Activated effector memory CD4-positive, alpha-beta T cell treated with anti-CD3 and anti-CD28 coated beads, Interleukin-2, amount 50 U/mL, for 16 hours (primary cell): ENCODE results near the gene MYO9B.

Experiments
- DNase-seq: peaks from one replicate; pipeline ENCODE4 v3.0.0-alpha.2; 2020

The MYO9B gene

DNA sequence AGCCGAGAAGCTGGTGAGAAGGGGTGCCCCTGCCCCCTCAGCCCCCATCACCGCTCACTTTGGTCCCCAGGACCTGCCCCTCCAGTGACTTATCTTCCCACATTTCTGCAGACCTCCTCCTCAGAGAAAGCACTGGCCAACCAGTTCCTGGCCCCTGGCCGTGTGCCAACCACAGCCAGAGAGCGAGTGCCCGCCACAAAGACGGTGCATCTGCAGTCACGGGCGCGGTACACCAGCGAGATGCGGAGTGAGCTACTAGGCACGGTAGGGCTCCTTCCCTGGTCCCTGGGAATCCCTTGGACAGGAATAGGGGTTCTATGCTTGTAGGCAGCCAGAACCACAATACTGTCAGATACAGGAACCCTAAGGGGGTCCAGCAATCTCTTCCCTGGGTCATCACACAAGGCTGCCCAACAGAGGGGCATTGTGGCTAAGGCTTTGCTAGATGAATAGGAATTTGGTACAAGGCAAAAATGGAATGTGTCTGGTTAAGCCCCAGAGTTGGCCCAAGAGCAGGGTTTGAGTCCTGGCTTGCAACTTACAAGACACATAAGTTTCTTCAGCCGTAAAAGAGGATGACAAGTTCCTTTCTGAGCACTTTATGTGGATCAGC is 140.6 kb downstream of the MYO9B start:
- DNase-seq: no peak

DNA sequence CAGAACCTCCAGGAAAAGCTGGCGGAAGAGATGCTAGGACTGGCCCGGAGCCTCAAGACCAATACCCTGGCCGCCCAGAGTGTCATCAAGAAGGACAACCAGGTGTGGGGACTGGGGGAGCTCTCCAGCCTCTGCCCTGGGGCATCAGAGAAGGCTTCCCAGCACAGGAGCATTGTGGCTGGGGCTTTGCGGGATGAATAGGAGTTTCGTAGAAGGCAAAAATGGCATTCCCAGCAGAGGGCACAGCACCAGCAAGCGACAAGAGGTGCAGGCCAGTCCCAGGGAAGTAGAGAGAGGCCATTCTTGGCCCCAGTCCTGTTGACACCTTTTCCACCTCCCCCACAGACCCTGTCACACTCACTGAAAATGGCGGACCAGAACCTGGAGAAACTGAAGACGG is 143.7 kb downstream of the MYO9B start:
- DNase-seq: no peak

DNA sequence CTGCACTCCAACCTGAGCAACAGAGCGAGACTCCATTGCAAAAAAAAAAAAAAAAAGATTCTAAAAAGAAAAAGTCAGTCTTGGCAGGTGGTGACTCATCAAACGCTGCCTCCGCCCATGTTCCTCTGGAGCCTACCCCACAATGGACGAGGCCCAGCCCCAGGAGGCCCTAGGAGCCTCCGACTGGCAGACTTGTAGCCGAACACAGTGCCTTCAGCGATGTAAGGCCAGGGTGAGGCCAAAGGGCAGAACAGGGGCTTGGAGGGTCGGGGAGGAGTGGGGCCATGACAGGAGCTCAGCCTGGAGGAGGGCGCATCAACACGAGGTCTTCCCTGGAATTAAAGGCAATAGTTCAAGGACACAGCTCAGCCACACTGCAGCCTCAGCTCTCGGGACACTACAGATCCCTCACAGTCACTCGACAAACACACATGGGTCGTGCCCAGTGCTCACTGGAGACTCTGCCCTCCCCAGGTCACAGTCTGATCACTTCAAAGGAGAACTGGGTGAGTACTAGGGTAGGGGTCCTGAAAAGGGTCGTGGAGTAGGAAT is 144.7 kb downstream of the MYO9B start:
- no peak for DNase-seq

DNA sequence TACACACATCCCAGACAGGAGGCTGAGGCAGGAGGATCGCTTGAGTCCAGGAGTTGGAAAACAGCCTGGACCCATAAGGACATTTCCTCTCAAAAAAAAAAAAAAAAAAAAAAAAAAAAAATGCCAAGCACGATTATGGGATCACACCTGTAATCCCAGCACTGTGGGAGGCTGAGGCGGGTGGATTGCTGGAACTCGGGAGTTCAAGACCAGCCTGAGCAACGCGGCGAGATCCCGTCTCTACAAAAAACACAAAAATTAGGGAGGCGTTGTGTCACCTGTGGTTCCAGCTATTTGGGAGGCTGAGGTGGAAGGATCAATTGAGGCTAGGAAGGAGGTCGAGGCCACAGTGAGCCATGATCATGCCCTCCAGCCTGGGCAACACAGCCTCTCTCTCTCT is 149.5 kb downstream of the MYO9B start:
- no peak for DNase-seq

- DNase-seq: peak; percentile 99
These were observed 150.7 kb downstream of the MYO9B start, which contains the start of gene OCEL1 for GRCh38 chr19:17226002-17226933. Gene OCEL1, plus strand, starts transcription at chr19:17226226. Its CDS starts 22 bp downstream, at chr19:17226248.

GRCh38 chr19:17227798-17228367 is 152.3 kb downstream of the MYO9B start:
- no peak for DNase-seq

GRCh38 chr19:17229890-17230289 is 154.3 kb downstream of the MYO9B start:
- no peak for DNase-seq

GRCh38 chr19:17232258-17232657 is 156.7 kb downstream of the MYO9B start:
- no peak for DNase-seq

GRCh38 chr19:17234911-17235299 is 159.3 kb downstream of the MYO9B start:
- DNase-seq: peak; percentile 85

DNA sequence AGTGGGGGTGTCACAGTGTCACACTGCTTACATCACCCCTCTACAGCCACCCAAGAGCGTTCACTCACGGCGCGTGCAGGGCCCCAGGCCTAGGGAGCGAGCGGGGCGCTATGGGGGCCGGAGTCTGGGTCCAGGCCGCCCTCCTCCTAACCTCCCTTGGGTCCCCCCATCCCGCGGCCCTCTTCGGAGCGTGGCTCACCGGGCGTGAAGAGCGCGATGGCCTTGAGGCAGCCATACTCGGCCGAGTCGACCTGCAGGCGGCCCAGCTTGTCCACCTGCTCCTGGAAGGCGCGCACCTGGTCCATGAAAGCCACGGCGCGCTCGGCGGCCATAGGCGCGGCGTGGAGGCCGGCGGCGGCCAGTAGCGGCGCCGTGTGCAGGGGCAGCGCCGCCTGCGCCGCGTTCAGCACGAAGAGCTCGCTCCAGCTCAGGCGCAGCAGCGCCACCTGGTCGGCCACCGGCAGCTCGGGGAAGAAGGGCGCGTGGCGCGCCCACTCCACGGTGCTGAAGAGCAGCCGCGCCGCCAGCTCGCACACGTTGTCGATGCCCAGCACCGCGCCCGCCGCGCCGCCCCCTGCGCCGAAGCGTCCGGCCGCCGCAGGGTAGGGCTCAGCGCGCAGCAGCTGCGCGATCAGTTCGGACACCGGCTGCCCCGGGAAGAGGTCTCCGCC is 159.9 kb downstream of the MYO9B start:
- peak; percentile 92 for DNase-seq

DNA sequence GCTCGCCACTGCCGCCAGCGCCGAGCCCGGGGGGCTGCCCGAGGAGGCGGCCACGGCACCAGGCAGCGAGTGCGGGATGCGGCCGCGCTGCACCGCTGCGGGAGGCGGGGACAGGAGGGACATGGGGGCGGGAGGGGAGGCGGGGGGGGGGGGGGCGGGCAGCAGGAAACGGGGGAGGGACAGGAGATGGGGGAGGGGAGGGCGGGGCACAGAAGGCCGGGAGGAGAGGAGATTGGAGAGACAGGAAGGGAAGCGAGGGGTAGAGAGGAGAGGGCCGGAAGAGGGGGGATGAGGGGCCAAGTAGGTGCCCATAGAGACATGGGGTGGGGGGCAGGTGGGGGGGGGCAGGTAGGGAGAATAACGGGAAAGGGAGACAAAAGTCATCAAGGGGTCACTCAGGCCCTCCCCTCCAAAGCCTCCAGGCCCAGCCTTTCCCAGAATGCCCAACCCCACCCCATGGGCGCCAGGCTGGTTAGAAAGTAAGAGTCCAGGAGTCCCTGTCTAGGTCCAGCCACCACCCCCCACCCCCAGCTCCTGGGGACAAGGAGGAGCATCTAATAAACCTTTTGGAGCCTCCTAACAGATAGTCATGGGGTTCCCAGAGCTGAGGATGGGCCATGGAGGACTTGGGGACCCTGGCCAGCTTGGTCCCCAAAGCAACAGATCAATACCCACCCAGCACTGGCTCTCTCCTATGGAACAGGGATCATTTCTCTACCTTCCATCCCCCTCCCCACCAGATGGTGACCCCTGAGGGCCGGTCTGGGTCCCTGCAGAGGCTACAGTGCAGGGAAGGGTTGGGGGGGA is 160.6 kb downstream of the MYO9B start:
- DNase-seq: no peak

DNA sequence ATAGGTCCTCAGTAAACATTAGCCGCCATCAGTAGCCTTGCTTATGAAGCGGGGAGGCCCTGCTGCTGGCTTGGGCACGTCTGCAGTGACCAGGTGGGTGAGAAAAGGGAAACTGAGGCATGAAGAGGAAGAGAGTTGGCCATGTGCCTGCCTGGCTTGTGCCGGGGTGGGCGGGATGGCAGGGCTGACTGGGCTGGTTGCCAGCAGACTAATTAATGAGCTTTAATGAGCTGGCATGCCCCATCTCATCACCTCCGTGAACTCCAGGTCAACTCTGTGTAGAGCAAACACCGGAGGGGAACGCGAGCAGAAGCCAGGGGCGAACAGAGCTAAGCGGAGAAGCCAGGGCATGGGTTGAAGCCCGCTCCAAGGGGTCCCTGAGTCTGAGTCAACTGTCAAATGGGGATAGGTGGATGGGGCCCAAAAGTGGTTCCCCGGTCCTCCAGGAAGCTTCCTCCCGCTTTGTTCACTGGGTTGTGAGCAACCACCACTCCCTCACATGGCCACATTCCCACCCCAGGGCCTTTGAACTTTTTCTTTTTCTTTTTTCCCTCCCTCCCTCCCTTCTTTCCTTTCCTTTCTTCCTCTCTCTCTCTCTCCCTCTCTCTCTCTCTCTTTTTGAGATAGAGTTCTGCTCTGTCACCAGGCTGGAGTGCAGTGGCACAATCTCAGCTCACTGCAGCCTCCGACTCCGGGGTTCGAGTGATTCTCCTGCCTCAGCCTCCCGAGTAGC is 161.4 kb downstream of the MYO9B start:
- no peak for DNase-seq

DNA sequence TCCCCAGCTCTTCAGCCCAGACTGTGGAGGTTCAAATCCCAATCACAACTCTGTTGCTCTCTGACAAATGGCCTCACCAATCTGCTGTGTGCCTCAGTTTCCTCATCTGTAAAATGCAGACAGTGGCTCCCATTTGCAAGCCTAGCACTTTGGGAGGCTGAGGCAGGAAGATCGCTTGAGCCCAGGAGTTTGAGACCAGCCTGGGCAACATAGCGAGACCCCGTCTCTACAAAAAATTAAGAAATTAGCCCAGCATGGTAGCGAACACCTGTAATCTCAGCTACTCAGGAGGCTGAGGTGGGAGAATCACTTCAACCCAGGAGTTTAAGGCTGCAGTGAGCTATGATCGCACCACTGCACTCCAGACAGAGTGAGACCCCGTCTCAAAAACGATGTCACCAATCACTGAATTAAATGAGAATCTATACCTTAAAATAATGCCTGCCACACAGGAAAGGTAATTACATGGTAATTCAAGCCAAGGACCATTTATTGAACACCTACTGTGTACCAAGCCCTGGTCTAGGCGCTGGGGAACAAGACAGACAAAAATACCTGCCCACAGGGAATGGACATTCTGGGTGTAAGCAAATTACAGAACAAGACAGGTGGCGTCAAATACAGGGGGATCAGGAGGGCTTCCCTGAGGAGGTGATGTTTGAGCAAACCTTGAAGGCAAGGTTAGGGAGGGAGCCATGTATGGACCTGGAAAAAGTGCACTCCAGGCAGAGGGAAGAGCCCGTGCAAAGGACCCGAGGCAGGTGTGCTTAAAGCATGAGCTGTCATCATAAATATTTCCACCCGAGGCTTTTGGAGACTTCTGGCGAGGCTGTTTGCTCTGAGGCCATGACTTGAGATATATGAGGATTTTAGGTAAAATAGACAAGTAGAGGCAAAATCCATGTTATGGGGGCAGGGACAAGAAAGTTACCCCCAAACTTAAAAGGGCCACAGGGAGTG is 162.4 kb downstream of the MYO9B start:
- no peak for DNase-seq

- no peak for DNase-seq
These were observed 164.6 kb downstream of the MYO9B start for GRCh38 chr19:17240062-17240752.

- DNase-seq: no peak
These were observed 165.3 kb downstream of the MYO9B start for GRCh38 chr19:17240826-17241399.

DNA sequence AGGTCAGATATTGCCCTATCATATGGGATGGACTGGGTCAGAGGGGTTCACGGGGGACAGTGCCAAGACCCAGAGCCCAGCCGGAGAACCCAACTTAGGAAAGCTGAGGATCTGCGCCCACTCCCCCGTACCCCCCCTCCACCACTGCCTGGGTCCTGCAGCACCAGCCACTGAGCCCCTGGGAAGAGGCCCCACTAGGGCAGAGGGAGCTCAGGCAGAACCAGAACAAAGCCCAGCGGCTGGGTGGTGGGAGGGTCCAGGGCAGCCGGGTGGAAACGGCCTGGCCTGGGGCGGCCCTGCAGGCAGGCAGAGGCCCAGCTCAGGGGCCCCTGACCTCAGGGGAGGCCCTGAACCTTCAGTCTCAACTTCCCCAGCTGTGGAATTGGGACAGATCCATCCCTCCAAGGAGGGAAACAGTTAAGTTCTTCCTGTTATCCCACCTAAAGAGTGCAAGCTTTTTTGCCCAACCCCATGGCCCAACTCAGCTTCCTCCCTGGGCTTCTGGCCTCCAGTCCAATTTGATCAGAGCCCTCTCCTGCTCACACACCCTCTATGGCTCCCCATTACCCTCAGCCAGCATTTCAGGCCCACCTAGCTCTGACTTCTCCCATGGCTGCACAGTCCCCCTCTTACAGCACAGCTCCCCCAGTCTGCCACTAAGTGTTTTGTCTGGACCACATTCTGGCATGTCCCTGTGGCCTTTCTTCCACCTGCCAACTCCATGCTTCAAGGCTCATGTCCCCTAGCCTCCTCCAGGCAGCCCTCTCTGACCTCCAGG is 167.0 kb downstream of the MYO9B start:
- no peak for DNase-seq

DNA sequence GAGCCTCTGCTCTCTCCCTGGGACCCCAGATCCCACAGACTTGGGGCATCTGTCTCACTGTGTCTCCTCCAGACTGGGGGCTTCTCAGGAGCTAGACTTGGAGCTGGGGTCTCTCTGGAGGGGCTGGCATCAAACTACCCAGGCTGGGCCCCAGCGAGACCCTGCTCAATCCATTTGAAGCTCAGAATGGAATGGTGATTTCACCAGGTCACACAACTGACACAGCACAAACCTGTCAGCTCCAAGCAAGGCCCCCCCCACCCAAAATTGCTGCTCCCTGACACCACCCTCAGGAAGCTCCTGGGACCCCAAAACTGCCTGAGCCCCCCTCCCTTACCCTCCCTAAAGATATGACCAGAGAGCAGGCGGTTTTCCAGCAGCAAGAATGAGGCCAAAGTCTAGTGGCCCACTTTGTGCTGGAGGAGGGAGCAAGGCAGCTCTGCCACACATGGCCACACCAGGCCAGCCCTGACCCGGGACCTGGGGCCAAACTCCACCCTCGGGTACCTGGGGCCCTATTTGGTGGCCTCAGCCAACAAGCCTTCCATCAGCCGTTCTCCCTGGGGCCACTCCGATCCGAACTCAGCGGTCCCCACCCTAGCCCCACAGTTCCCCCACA is 167.7 kb downstream of the MYO9B start:
- no peak for DNase-seq
